ENCODE measurements around the gene PRR16. TPM values are rescaled to one million over a fixed set of nuclear protein-coding genes. Genes with fewer than 3 reads are reported as not detected.
"Not testable (repeated sequence)": the region's sequence is repeated elsewhere in the genome, so short reads cannot be mapped to it uniquely, and the experiment has no call there.

The PRR16 gene
- total RNA-seq, 4 donors from 2014 or later = 0.48 to 2.3 (median 1.9) TPM; not detected in 1

DNA sequence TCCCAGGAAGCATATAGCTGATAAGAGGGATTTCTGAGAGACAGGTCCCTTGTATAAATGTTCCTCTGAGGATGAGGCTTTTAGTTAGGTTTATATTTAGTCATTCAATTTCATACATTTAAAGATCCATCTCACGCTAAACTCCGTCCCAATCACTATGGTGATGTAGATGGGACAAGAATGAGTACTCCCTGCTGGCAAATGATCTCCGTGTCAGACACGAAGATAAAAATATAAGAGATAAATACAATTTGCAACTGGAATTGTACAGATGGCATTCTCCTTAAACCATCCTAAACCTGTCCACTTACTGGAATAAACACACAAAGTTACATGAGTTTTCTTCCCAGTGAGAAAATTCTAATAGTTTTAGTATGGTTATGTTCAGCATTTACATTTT lies 233.0 kb downstream of the PRR16 start:
- no peak overlapping the region for H3K4me3 ChIP-seq
- intact Hi-C loops (cut with DNase I) = no loop called here
- DNase-seq = no peak
- no peaks in the 10 kb centered on the region for H3K36me3 ChIP-seq
- TF ChIP-seq CTCF (IDR thresholded peaks at IDR 0.05) (no peak), POLR2A (IDR thresholded peaks at IDR 0.05) (no peak)
- no peaks in the 10 kb centered on the region for H3K4me1 ChIP-seq
- no peaks in the 10 kb centered on the region for H3K9me3 ChIP-seq
- 49 to 70% methylated on average over 4 of the region's 4 CpGs for WGBS, 2 donors
- H3K27ac ChIP-seq = no peak overlapping the region
- no peaks in the 10 kb centered on the region for H3K27me3 ChIP-seq

- H3K36me3 ChIP-seq; DNase-seq; H3K9me3 ChIP-seq; H3K27ac ChIP-seq; H3K27me3 ChIP-seq; H3K4me3 ChIP-seq; intact Hi-C loops (cut with DNase I); H3K4me1 ChIP-seq: not testable (repeated sequence)
- WGBS, 2 donors = 68 to 72% methylated on average over 12 to 13 of the region's 13 CpGs
Measured at GRCh38 chr5:120697670-120698327, 233.7 kb downstream of the PRR16 start.

DNA sequence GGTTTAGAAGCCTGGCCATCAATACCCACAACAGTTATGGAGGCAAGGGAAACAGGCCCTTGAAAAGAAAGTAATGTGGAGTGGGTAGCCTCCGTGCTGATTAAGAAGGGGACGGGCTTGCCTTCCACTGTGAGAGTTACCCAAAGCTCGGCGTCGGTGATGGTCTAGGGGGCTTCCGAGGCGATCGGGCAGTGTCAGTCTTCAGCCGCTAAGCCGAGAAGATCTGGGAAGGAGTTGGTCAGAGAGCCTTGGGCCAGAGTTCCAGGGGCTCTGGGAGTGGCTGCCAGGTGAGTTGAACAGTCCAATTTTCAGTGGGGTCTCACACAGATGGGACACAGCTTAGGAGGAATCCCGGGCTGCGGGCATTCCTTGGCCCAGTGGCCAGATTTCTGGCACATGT lies 236.6 kb downstream of the PRR16 start:
- H3K9me3 ChIP-seq; H3K27me3 ChIP-seq; H3K36me3 ChIP-seq; DNase-seq; H3K27ac ChIP-seq; H3K4me3 ChIP-seq; H3K4me1 ChIP-seq; intact Hi-C loops (cut with DNase I): not testable (repeated sequence)
- whole genome bisulfite sequencing, 2 donors = 88 to 90% methylated on average over 10 to 12 of the region's 12 CpGs

GRCh38 chr5:120702817-120703538 lies 238.9 kb downstream of the PRR16 start:
- H3K36me3 ChIP-seq; H3K9me3 ChIP-seq; H3K27ac ChIP-seq; H3K27me3 ChIP-seq; DNase-seq; H3K4me1 ChIP-seq; H3K4me3 ChIP-seq; intact Hi-C loops (cut with DNase I): not testable (repeated sequence)
- WGBS, 2 donors = 44 to 52% methylated on average over 10 to 16 of the region's 16 CpGs

GRCh38 chr5:120703918-120704587 lies 240.0 kb downstream of the PRR16 start:
- no peaks in the 10 kb centered on the region for H3K9me3 ChIP-seq
- DNase-seq = no peak
- H3K4me3 ChIP-seq = no peak overlapping the region
- TF ChIP-seq CTCF (IDR thresholded peaks at IDR 0.05) = no peak
- TF ChIP-seq POLR2A (IDR thresholded peaks at IDR 0.05) = no peak
- no peak overlapping the region for H3K27ac ChIP-seq
- no peaks in the 10 kb centered on the region for H3K36me3 ChIP-seq
- H3K4me1 ChIP-seq = no peaks in the 10 kb centered on the region
- 42 to 52% methylated on average over 1 of the region's 1 CpG for whole genome bisulfite sequencing, 2 donors
- H3K27me3 ChIP-seq = no peaks in the 10 kb centered on the region
- intact Hi-C loops (cut with DNase I) = no loop called here

GRCh38 chr5:120706877-120707276 lies 242.8 kb downstream of the PRR16 start:
- Histone ChIP-seq H3K36me3 (no peaks in the 10 kb centered on the region), H3K9me3 (no peaks in the 10 kb centered on the region), H3K27ac (no peak overlapping the region), H3K4me3 (no peak overlapping the region), H3K4me1 (no peaks in the 10 kb centered on the region), H3K27me3 (no peaks in the 10 kb centered on the region)
- intact Hi-C loops (cut with DNase I) = no loop called here
- no peak for DNase-seq
- no peak for TF ChIP-seq POLR2A (IDR thresholded peaks at IDR 0.05)
- no peak for TF ChIP-seq CTCF (IDR thresholded peaks at IDR 0.05)

Data from esophagus squamous epithelium (tissue), 5 donors.